Neural progenitor cell (in vitro differentiated cells): Measurements from ENCODE around the gene SLC2A8. TPM values are rescaled to one million over a fixed set of nuclear protein-coding genes. Genes with fewer than 3 reads are reported as not detected.

Experiments used
- DNase-seq: peaks from one replicate; pipeline ENCODE4 v3.0.0-alpha.2; 2016; ENCODE audit warnings: low spot score
- H2AFZ ChIP-seq: fragments of 200-600 bp; sonication (generic); replicated peaks from 2 replicates; pipeline ENCODE4 v1.6.1; 2016; ENCODE audit warnings: antibody characterized with exemption
- H3F3A ChIP-seq: fragments of 200-600 bp; sonication (generic); 2 replicates; pipeline ENCODE4 v1.6.1; 2016; ENCODE audit warnings: antibody characterized with exemption, low read depth
- H3K27ac ChIP-seq: fragments of 200-600 bp; sonication (generic); 2 replicates; pipeline ENCODE4 v1.5.1; 2016; ENCODE audit warnings: mild to moderate bottlenecking
- H3K27me3 ChIP-seq: fragments of 200-600 bp; sonication (generic); 2 replicates; pipeline ENCODE4 v1.6.1; 2016; ENCODE audit warnings: mild to moderate bottlenecking, moderate library complexity
- H3K36me3 ChIP-seq: fragments of 200-600 bp; sonication (generic); 2 replicates; pipeline ENCODE4 v1.5.1; 2016
- H3K4me1 ChIP-seq: fragments of 200-600 bp; sonication (generic); 2 replicates; pipeline ENCODE4 v1.6.1; 2016; ENCODE audit warnings: mixed run types
- H3K4me2 ChIP-seq: fragments of 200-600 bp; sonication (generic); 2 replicates; pipeline ENCODE4 v1.6.1; 2016
- H3K4me3 ChIP-seq: fragments of 200-600 bp; sonication (generic); 2 replicates; pipeline ENCODE4 v1.5.1; 2016
- H3K79me2 ChIP-seq: fragments of 200-600 bp; sonication (generic); 2 replicates; pipeline ENCODE4 v1.6.1; 2016; ENCODE audit warnings: low read depth
- H3K9ac ChIP-seq: fragments of 200-600 bp; sonication (generic); 2 replicates; pipeline ENCODE4 v1.6.1; 2016
- H3K9me3 ChIP-seq: fragments of 200-600 bp; sonication (generic); 2 replicates; pipeline ENCODE4 v1.5.1; 2016; ENCODE audit warnings: low read depth
- H4K20me1 ChIP-seq: fragments of 200-600 bp; sonication (generic); 2 replicates; pipeline ENCODE4 v1.6.1; 2016; ENCODE audit warnings: low read depth
- H3K27ac Mint-ChIP-seq: 3 replicates; pipeline ENCODE4 v1.8.0; 2021; ENCODE audit warnings: mixed read lengths
- H3K27me3 Mint-ChIP-seq: 2 replicates; pipeline ENCODE4 v1.8.0; 2022; ENCODE audit warnings: low read depth, mild to moderate bottlenecking, inconsistent platforms, moderate library complexity, mixed read lengths; ENCODE audit not compliant: insufficient read depth
- H3K36me3 Mint-ChIP-seq: 3 replicates; pipeline ENCODE4 v1.8.0; 2021; ENCODE audit warnings: mixed read lengths
- H3K4me1 Mint-ChIP-seq: 3 replicates; pipeline ENCODE4 v1.8.0; 2021; ENCODE audit warnings: mixed read lengths
- H3K4me3 Mint-ChIP-seq: 3 replicates; pipeline ENCODE4 v1.8.0; 2021; ENCODE audit warnings: mild to moderate bottlenecking, moderate library complexity, mixed read lengths
- H3K9me3 Mint-ChIP-seq: 3 replicates; pipeline ENCODE4 v1.8.0; 2020; ENCODE audit warnings: mixed read lengths
- EZH2 ChIP-seq: fragments of 200-600 bp; sonication (generic); IDR thresholded peaks from 2 replicates; pipeline ENCODE4 v1.6.1; 2017; ENCODE audit warnings: antibody characterized with exemption, mild to moderate bottlenecking, moderate library complexity
- EZH2phosphoT487 ChIP-seq: fragments of 200-600 bp; sonication (generic); IDR thresholded peaks from 2 replicates; pipeline ENCODE4 v1.6.1; 2017; ENCODE audit warnings: antibody characterized with exemption
- total RNA-seq: library from RNA; depleted of rRNA; stranded (reverse); fragments of >200 nt; gene quantifications from 2 replicates; pipeline ENCODE4 v1.2.3, GENCODE V29; 2015; ENCODE audit warnings: low replicate concordance
- TF ChIP-seq, protein P1 (sequence below): fragments of 200-600 bp; sonication (generic); IDR thresholded peaks from 2 replicates; pipeline ENCODE4 v1.5.1; 2017; ENCODE audit warnings: antibody characterized with exemption, mild to moderate bottlenecking

SLC2A8 gene
- total RNA-seq, 1 donor from 2014 or later: 9.4 TPM

- no peaks in the 10 kb centered on the region for H4K20me1 ChIP-seq
- H3K4me2 ChIP-seq: no peak overlapping the region
- Mint-ChIP-seq H3K4me3 (peak overlapping the region; percentile 4), H3K36me3 (no peaks in the 10 kb centered on the region), H3K27me3 (no peaks in the 10 kb centered on the region), H3K27ac (no peak overlapping the region), H3K4me1 (peaks cover 40% of the 10 kb centered on the region), H3K9me3 (no peaks in the 10 kb centered on the region)
- H3K36me3 ChIP-seq: no peaks in the 10 kb centered on the region
- H2AFZ ChIP-seq: no peak overlapping the region
- no peaks in the 10 kb centered on the region for H3K79me2 ChIP-seq
- no peak overlapping the region for H3K27ac ChIP-seq
- no peak overlapping the region for H3K4me3 ChIP-seq
- H3K9me3 ChIP-seq: no peaks in the 10 kb centered on the region
- DNase-seq: no peak
- H3F3A ChIP-seq: no peaks in the 10 kb centered on the region
- TF ChIP-seq EZH2phosphoT487 (no peak), EZH2 (no peak)
- TF ChIP-seq, protein P1, sequence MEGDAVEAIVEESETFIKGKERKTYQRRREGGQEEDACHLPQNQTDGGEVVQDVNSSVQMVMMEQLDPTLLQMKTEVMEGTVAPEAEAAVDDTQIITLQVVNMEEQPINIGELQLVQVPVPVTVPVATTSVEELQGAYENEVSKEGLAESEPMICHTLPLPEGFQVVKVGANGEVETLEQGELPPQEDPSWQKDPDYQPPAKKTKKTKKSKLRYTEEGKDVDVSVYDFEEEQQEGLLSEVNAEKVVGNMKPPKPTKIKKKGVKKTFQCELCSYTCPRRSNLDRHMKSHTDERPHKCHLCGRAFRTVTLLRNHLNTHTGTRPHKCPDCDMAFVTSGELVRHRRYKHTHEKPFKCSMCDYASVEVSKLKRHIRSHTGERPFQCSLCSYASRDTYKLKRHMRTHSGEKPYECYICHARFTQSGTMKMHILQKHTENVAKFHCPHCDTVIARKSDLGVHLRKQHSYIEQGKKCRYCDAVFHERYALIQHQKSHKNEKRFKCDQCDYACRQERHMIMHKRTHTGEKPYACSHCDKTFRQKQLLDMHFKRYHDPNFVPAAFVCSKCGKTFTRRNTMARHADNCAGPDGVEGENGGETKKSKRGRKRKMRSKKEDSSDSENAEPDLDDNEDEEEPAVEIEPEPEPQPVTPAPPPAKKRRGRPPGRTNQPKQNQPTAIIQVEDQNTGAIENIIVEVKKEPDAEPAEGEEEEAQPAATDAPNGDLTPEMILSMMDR: no peak
- H3K27me3 ChIP-seq: no peaks in the 10 kb centered on the region
- H3K4me1 ChIP-seq: no peaks in the 10 kb centered on the region
- no peak overlapping the region for H3K9ac ChIP-seq
Observed at GRCh38 chr9:127388856-127389238, 8.1 kb upstream of the SLC2A8 start.

GRCh38 chr9:127389381-127390247 lies 7.4 kb upstream of the SLC2A8 start:
- no peaks in the 10 kb centered on the region for H3K9me3 ChIP-seq
- no peak for DNase-seq
- no peak overlapping the region for H3K9ac ChIP-seq
- H3K4me2 ChIP-seq: no peak overlapping the region
- no peaks in the 10 kb centered on the region for H3K79me2 ChIP-seq
- Mint-ChIP-seq H3K4me3 (no peak overlapping the region), H3K27ac (no peak overlapping the region), H3K36me3 (no peaks in the 10 kb centered on the region), H3K27me3 (peaks cover 2% of the 10 kb centered on the region), H3K9me3 (no peaks in the 10 kb centered on the region), H3K4me1 (peaks cover 34% of the 10 kb centered on the region)
- no peak overlapping the region for H2AFZ ChIP-seq
- no peaks in the 10 kb centered on the region for H3K27me3 ChIP-seq
- TF ChIP-seq EZH2 (no peak), EZH2phosphoT487 (no peak)
- TF ChIP-seq, protein P1: no peak
- H4K20me1 ChIP-seq: no peaks in the 10 kb centered on the region
- no peak overlapping the region for H3K27ac ChIP-seq
- H3K4me1 ChIP-seq: no peaks in the 10 kb centered on the region
- no peaks in the 10 kb centered on the region for H3F3A ChIP-seq
- no peak overlapping the region for H3K4me3 ChIP-seq
- H3K36me3 ChIP-seq: no peaks in the 10 kb centered on the region

- H3K4me1 ChIP-seq: no peaks in the 10 kb centered on the region
- no peaks in the 10 kb centered on the region for H3F3A ChIP-seq
- TF ChIP-seq, protein P1: no peak
- TF ChIP-seq EZH2phosphoT487 (no peak), EZH2 (no peak)
- no peak for DNase-seq
- no peak overlapping the region for H2AFZ ChIP-seq
- H3K27ac Mint-ChIP-seq: no peak overlapping the region
- no peak overlapping the region for H3K9ac ChIP-seq
- no peaks in the 10 kb centered on the region for H3K36me3 ChIP-seq
- H3K9me3 ChIP-seq: no peaks in the 10 kb centered on the region
- no peaks in the 10 kb centered on the region for H4K20me1 ChIP-seq
- peaks cover 2% of the 10 kb centered on the region for H3K27me3 Mint-ChIP-seq
- H3K4me3 Mint-ChIP-seq: no peak overlapping the region
- H3K4me1 Mint-ChIP-seq: peaks cover 33% of the 10 kb centered on the region
- no peak overlapping the region for H3K4me2 ChIP-seq
- peaks cover 6% of the 10 kb centered on the region for H3K27me3 ChIP-seq
- H3K9me3 Mint-ChIP-seq: no peaks in the 10 kb centered on the region
- no peaks in the 10 kb centered on the region for H3K79me2 ChIP-seq
- H3K4me3 ChIP-seq: no peak overlapping the region
- no peaks in the 10 kb centered on the region for H3K36me3 Mint-ChIP-seq
- no peak overlapping the region for H3K27ac ChIP-seq
Observed at GRCh38 chr9:127390248-127390545, 6.8 kb upstream of the SLC2A8 start.
